ENCODE data around the gene RNU6-7.

The RNU6-7 gene

GRCh38 chr14:32190673-32191072 is 11.2 kb upstream of the RNU6-7 start:
- H3K4me3 ChIP-seq (ENCODE audit: low read length in 2 of 2), result no peak overlapping the region
- H3K9me3 ChIP-seq (ENCODE audit: control insufficient read depth in 2 of 2, low read length in 2 of 2), result no peaks in the 10 kb centered on the region
- H3K27ac ChIP-seq (ENCODE audit: low read depth in 2 of 2, low read length in 2 of 2), result no peak overlapping the region
- H3K9ac ChIP-seq (ENCODE audit: low read depth in 1 of 2, low read length in 2 of 2), result no peak overlapping the region
- no peaks in the 10 kb centered on the region for H3K4me1 ChIP-seq (ENCODE audit: control insufficient read depth in 2 of 2, insufficient read depth in 2 of 2, low read length in 2 of 2)
- no peaks in the 10 kb centered on the region for H3K36me3 ChIP-seq (ENCODE audit: control insufficient read depth in 2 of 2, insufficient read depth in 2 of 2, low read length in 2 of 2)
- H3K27me3 ChIP-seq (ENCODE audit: control insufficient read depth in 2 of 2, insufficient read depth in 2 of 2, low read length in 2 of 2), result no peaks in the 10 kb centered on the region

GRCh38 chr14:32192712-32193373 is 9.0 kb upstream of the RNU6-7 start:
- no peak overlapping the region for H3K4me3 ChIP-seq (ENCODE audit: low read length in 2 of 2)
- no peak overlapping the region for H3K27ac ChIP-seq (ENCODE audit: low read depth in 2 of 2, low read length in 2 of 2)
- no peak overlapping the region for H3K9ac ChIP-seq (ENCODE audit: low read depth in 1 of 2, low read length in 2 of 2)
- H3K4me1 ChIP-seq (ENCODE audit: control insufficient read depth in 2 of 2, insufficient read depth in 2 of 2, low read length in 2 of 2), result no peaks in the 10 kb centered on the region
- no peaks in the 10 kb centered on the region for H3K36me3 ChIP-seq (ENCODE audit: control insufficient read depth in 2 of 2, insufficient read depth in 2 of 2, low read length in 2 of 2)
- no peaks in the 10 kb centered on the region for H3K9me3 ChIP-seq (ENCODE audit: control insufficient read depth in 2 of 2, low read length in 2 of 2)
- H3K27me3 ChIP-seq (ENCODE audit: control insufficient read depth in 2 of 2, insufficient read depth in 2 of 2, low read length in 2 of 2), result no peaks in the 10 kb centered on the region

- no peaks in the 10 kb centered on the region for H3K27me3 ChIP-seq (ENCODE audit: control insufficient read depth in 2 of 2, insufficient read depth in 2 of 2, low read length in 2 of 2)
- H3K4me3 ChIP-seq (ENCODE audit: low read length in 2 of 2), result no peak overlapping the region
- no peaks in the 10 kb centered on the region for H3K4me1 ChIP-seq (ENCODE audit: control insufficient read depth in 2 of 2, insufficient read depth in 2 of 2, low read length in 2 of 2)
- H3K9ac ChIP-seq (ENCODE audit: low read depth in 1 of 2, low read length in 2 of 2), result no peak overlapping the region
- no peak overlapping the region for H3K27ac ChIP-seq (ENCODE audit: low read depth in 2 of 2, low read length in 2 of 2)
- H3K36me3 ChIP-seq (ENCODE audit: control insufficient read depth in 2 of 2, insufficient read depth in 2 of 2, low read length in 2 of 2), result no peaks in the 10 kb centered on the region
- H3K9me3 ChIP-seq (ENCODE audit: control insufficient read depth in 2 of 2, low read length in 2 of 2), result no peaks in the 10 kb centered on the region
These were observed 8.3 kb upstream of the RNU6-7 start for GRCh38 chr14:32193532-32193931.

- peaks cover under 1 to 2% of the 10 kb centered on the region in 2 donors for H3K4me1 ChIP-seq (ENCODE audit: control insufficient read depth in 2 of 2, insufficient read depth in 2 of 2, low read length in 2 of 2)
- H3K27ac ChIP-seq (ENCODE audit: low read depth in 2 of 2, low read length in 2 of 2), result no peak overlapping the region
- H3K9me3 ChIP-seq (ENCODE audit: control insufficient read depth in 2 of 2, low read length in 2 of 2), result no peaks in the 10 kb centered on the region
- no peaks in the 10 kb centered on the region for H3K27me3 ChIP-seq (ENCODE audit: control insufficient read depth in 2 of 2, insufficient read depth in 2 of 2, low read length in 2 of 2)
- H3K36me3 ChIP-seq (ENCODE audit: control insufficient read depth in 2 of 2, insufficient read depth in 2 of 2, low read length in 2 of 2), result no peaks in the 10 kb centered on the region
- H3K4me3 ChIP-seq (ENCODE audit: low read length in 2 of 2), result no peak overlapping the region
- H3K9ac ChIP-seq (ENCODE audit: low read depth in 1 of 2, low read length in 2 of 2), result no peak overlapping the region
These were observed 6.2 kb upstream of the RNU6-7 start for GRCh38 chr14:32195636-32196035.

- no peak overlapping the region for H3K9ac ChIP-seq (ENCODE audit: low read depth in 1 of 2, low read length in 2 of 2)
- no peaks in the 10 kb centered on the region for H3K27me3 ChIP-seq (ENCODE audit: control insufficient read depth in 2 of 2, insufficient read depth in 2 of 2, low read length in 2 of 2)
- no peaks in the 10 kb centered on the region for H3K9me3 ChIP-seq (ENCODE audit: control insufficient read depth in 2 of 2, low read length in 2 of 2)
- no peak overlapping the region for H3K4me3 ChIP-seq (ENCODE audit: low read length in 2 of 2)
- peaks cover 8 to 13% of the 10 kb centered on the region in 2 donors for H3K4me1 ChIP-seq (ENCODE audit: control insufficient read depth in 2 of 2, insufficient read depth in 2 of 2, low read length in 2 of 2)
- H3K36me3 ChIP-seq (ENCODE audit: control insufficient read depth in 2 of 2, insufficient read depth in 2 of 2, low read length in 2 of 2), result no peaks in the 10 kb centered on the region
- no peak overlapping the region for H3K27ac ChIP-seq (ENCODE audit: low read depth in 2 of 2, low read length in 2 of 2)
These were observed 3.9 kb upstream of the RNU6-7 start for GRCh38 chr14:32197919-32198318.

GRCh38 chr14:32200368-32201192 is 1.3 kb upstream of the RNU6-7 start:
- Histone ChIP-seq H3K27ac (ENCODE audit: low read depth in 2 of 2, low read length in 2 of 2) (peak overlapping the region; percentile 38 to 83), H3K27me3 (ENCODE audit: control insufficient read depth in 2 of 2, insufficient read depth in 2 of 2, low read length in 2 of 2) (no peaks in the 10 kb centered on the region), H3K4me3 (ENCODE audit: low read length in 2 of 2) (peak overlapping the region; percentile 73 to 92), H3K9ac (ENCODE audit: low read depth in 1 of 2, low read length in 2 of 2) (peak overlapping the region; percentile 1 to 73), H3K4me1 (ENCODE audit: control insufficient read depth in 2 of 2, insufficient read depth in 2 of 2, low read length in 2 of 2) (peaks cover 8 to 13% of the 10 kb centered on the region in 2 donors), H3K36me3 (ENCODE audit: control insufficient read depth in 2 of 2, insufficient read depth in 2 of 2, low read length in 2 of 2) (no peaks in the 10 kb centered on the region), H3K9me3 (ENCODE audit: control insufficient read depth in 2 of 2, low read length in 2 of 2) (no peaks in the 10 kb centered on the region)

GRCh38 chr14:32201193-32201815 is 541 bp upstream of the RNU6-7 start:
- Histone ChIP-seq H3K9ac (ENCODE audit: low read depth in 1 of 2, low read length in 2 of 2) (peak overlapping the region; percentile 73 to 85), H3K27me3 (ENCODE audit: control insufficient read depth in 2 of 2, insufficient read depth in 2 of 2, low read length in 2 of 2) (no peaks in the 10 kb centered on the region), H3K9me3 (ENCODE audit: control insufficient read depth in 2 of 2, low read length in 2 of 2) (no peaks in the 10 kb centered on the region), H3K27ac (ENCODE audit: low read depth in 2 of 2, low read length in 2 of 2) (peak overlapping the region; percentile 38 to 83), H3K36me3 (ENCODE audit: control insufficient read depth in 2 of 2, insufficient read depth in 2 of 2, low read length in 2 of 2) (no peaks in the 10 kb centered on the region), H3K4me3 (ENCODE audit: low read length in 2 of 2) (peak overlapping the region; percentile 73 to 92), H3K4me1 (ENCODE audit: control insufficient read depth in 2 of 2, insufficient read depth in 2 of 2, low read length in 2 of 2) (peaks cover 8 to 13% of the 10 kb centered on the region in 2 donors)

GRCh38 chr14:32202491-32202997 is 699 bp downstream of the RNU6-7 start:
- Histone ChIP-seq H3K9me3 (ENCODE audit: control insufficient read depth in 2 of 2, low read length in 2 of 2) (no peaks in the 10 kb centered on the region), H3K27ac (ENCODE audit: low read depth in 2 of 2, low read length in 2 of 2) (peak overlapping the region; percentile 77 to 83), H3K4me3 (ENCODE audit: low read length in 2 of 2) (peak overlapping the region; percentile 73 to 92), H3K36me3 (ENCODE audit: control insufficient read depth in 2 of 2, insufficient read depth in 2 of 2, low read length in 2 of 2) (no peaks in the 10 kb centered on the region), H3K27me3 (ENCODE audit: control insufficient read depth in 2 of 2, insufficient read depth in 2 of 2, low read length in 2 of 2) (no peaks in the 10 kb centered on the region), H3K4me1 (ENCODE audit: control insufficient read depth in 2 of 2, insufficient read depth in 2 of 2, low read length in 2 of 2) (peaks cover 8 to 13% of the 10 kb centered on the region in 2 donors), H3K9ac (ENCODE audit: low read depth in 1 of 2, low read length in 2 of 2) (peak overlapping the region; percentile 73 to 85)

- H3K4me3 ChIP-seq (ENCODE audit: low read length in 2 of 2), result peak within 1 kb of the TSS; percentile 73 to 92
- H3K4me1 ChIP-seq (ENCODE audit: control insufficient read depth in 2 of 2, insufficient read depth in 2 of 2, low read length in 2 of 2), result peaks cover 8 to 13% of the 10 kb centered on the region in 2 donors
- H3K36me3 ChIP-seq (ENCODE audit: control insufficient read depth in 2 of 2, insufficient read depth in 2 of 2, low read length in 2 of 2), result no peaks in the 10 kb centered on the region
- no peaks in the 10 kb centered on the region for H3K9me3 ChIP-seq (ENCODE audit: control insufficient read depth in 2 of 2, low read length in 2 of 2)
- no peaks in the 10 kb centered on the region for H3K27me3 ChIP-seq (ENCODE audit: control insufficient read depth in 2 of 2, insufficient read depth in 2 of 2, low read length in 2 of 2)
- peak within 1 kb of the TSS; percentile 73 to 85 for H3K9ac ChIP-seq (ENCODE audit: low read depth in 1 of 2, low read length in 2 of 2)
- H3K27ac ChIP-seq (ENCODE audit: low read depth in 2 of 2, low read length in 2 of 2), result peak within 1 kb of the TSS; percentile 77 to 83
These were observed 1.4 kb downstream of the RNU6-7 start, which contains the start of gene RNU6-8 for GRCh38 chr14:32202998-32203882. TSS of gene RNU6-8 (minus strand) at chr14:32203269.
